ENCODE results near the gene ELAVL4. TPM values are rescaled to one million over a fixed set of nuclear protein-coding genes. Genes with fewer than 3 reads are reported as not detected.

Gene ELAVL4
- total and polyA plus RNA-seq, 11 donors: 0.08 to 0.37 (median 0.32) TPM; not detected in 8

DNA sequence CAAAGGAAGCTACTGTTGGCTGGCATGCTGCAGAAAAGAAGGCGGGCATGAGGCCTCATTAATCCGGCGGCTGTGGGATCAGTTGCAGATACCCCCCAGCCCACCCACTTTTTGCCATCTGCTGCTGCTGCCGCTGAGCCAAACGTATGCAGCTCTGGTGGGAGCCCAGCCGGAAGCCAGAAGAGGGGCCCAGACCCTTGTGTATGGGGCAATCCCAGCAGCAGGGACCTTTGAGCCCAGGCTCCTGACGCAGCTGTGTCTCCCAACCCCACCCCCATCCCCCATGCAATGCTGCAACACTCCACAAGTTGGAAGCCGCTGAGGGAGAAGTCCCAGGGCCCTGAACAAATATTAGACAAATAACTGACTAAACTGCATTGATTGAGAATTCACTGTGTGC is 106.0 kb downstream of the ELAVL4 start:
- DNase-seq: no peak
- intact Hi-C loops (cut with DNase I): no loop called here
- TF ChIP-seq CTCF (IDR thresholded peaks at IDR 0.05) (no peak), POLR2A (IDR thresholded peaks at IDR 0.05) (no peak)
- no peak for ATAC-seq
- Histone ChIP-seq H3K27ac (no peak overlapping the region), H3K27me3 (peaks cover 0 to 3% (median 0%) of the 10 kb centered on the region in 9 donors), H3K4me3 (no peak overlapping the region), H3K36me3 (no peaks in the 10 kb centered on the region), H3K9me3 (no peaks in the 10 kb centered on the region), H3K4me1 (no peaks in the 10 kb centered on the region)
- 70 to 78% (median 76%) methylated on average over 8 of the region's 8 CpGs for WGBS, 4 donors

DNA sequence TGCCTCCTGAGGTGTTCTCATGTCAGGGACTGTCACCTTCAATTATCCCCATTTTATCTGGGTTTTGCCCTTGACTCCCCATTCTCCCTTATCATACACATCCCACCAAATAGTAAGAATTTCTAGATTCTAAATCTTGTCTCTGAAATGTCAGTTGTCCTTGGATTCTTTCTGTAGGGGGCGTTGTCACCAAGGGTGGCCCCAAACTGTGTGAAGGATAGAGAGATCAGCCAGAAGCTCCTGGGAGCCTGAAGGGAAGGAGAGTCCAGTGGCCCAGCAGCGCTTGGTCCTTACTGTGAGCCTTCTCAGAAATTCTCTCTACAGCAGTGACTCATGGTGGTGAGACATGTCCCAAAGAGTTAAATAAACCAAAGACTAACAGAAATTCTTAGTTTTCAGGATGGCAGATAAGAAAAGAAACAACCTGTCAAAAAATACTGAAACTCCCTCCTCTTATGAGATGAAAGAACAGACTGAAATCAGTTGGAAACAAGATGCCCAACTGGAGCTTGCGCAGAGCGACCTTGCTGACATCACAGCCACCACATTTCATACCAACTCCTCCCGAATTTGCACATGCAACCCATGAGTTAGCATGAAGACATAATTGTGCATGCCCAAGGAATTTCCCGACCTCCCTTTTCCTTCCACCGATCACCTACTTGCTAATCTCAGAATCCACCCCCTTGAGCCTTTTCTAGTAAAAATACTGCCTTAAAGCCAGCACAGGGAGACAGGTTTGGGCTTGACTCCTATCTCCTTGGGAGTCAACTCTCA is 109.8 kb downstream of the ELAVL4 start:
- intact Hi-C loops (cut with DNase I): no loop called here

DNA sequence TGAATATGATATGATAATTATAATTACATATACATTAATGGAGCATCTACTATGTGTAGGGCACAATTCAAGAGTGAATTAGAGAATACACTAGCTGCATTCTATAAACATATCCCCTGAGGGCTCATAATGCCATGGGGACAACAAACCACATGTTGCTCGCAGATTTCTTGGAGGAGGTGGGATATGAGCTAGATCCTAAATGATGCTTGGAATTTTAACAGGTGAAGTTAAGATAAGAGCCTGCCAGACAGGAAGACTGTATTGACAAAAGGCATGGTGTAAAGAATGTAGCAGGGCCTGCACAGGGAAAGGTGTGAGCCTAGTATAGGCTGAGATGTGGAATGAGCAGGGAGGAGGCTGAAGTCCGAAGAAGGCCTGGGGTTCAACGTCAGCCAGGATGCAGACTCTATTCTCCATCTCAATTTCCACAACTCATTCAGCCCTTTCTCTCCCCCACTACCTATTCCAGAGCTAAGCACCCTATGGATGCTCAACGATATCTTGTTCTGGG is 120.2 kb downstream of the ELAVL4 start:
- no peak for DNase-seq
- H3K4me3 ChIP-seq: no peak overlapping the region
- peaks cover 0 to 17% (median 6%) of the 10 kb centered on the region in 12 donors for H3K9me3 ChIP-seq
- no peak for ATAC-seq
- H3K4me1 ChIP-seq: no peaks in the 10 kb centered on the region
- WGBS, 4 donors: 56 to 64% (median 58%) methylated on average over 4 of the region's 4 CpGs
- no peaks in the 10 kb centered on the region for H3K27me3 ChIP-seq
- H3K27ac ChIP-seq: no peak overlapping the region
- intact Hi-C loops (cut with DNase I): no loop called here
- TF ChIP-seq POLR2A (IDR thresholded peaks at IDR 0.05) (no peak), CTCF (IDR thresholded peaks at IDR 0.05) (no peak)
- no peaks in the 10 kb centered on the region for H3K36me3 ChIP-seq

More for the DNA sequence above, 109.8 kb downstream of the ELAVL4 start:
- Histone ChIP-seq H3K9me3 (no peaks in the 10 kb centered on the region), H3K27ac (no peak overlapping the region), H3K4me1 (no peaks in the 10 kb centered on the region), H3K27me3 (peaks cover 0 to 2% (median 0%) of the 10 kb centered on the region in 9 donors), H3K36me3 (no peaks in the 10 kb centered on the region), H3K4me3 (no peak overlapping the region)
- ATAC-seq: no peak
- WGBS, 4 donors: 75 to 86% (median 76%) methylated on average over 7 of the region's 7 CpGs
- DNase-seq: no peak
- TF ChIP-seq POLR2A (IDR thresholded peaks at IDR 0.05) (no peak), CTCF (IDR thresholded peaks at IDR 0.05) (no peak)

GRCh38 chr1:50231209-50231608 is 122.5 kb downstream of the ELAVL4 start:
- Histone ChIP-seq H3K4me3 (no peak overlapping the region), H3K27me3 (no peaks in the 10 kb centered on the region), H3K9me3 (peaks cover 0 to under 1% (median 0%) of the 10 kb centered on the region in 12 donors), H3K27ac (no peak overlapping the region), H3K4me1 (no peaks in the 10 kb centered on the region), H3K36me3 (no peaks in the 10 kb centered on the region)
- no peak for TF ChIP-seq CTCF (IDR thresholded peaks at IDR 0.05)
- no peak for TF ChIP-seq POLR2A (IDR thresholded peaks at IDR 0.05)
- DNase-seq: no peak
- intact Hi-C loops (cut with DNase I): no loop called here
- no peak for ATAC-seq
- WGBS, 4 donors: 63 to 71% (median 68%) methylated on average over 5 of the region's 5 CpGs
